Measurements from ENCODE around the gene TMEM168.
"Not testable (repeated sequence)": the region's sequence is repeated elsewhere in the genome, so short reads cannot be mapped to it uniquely, and the experiment has no call there.

TMEM168 gene

DNA sequence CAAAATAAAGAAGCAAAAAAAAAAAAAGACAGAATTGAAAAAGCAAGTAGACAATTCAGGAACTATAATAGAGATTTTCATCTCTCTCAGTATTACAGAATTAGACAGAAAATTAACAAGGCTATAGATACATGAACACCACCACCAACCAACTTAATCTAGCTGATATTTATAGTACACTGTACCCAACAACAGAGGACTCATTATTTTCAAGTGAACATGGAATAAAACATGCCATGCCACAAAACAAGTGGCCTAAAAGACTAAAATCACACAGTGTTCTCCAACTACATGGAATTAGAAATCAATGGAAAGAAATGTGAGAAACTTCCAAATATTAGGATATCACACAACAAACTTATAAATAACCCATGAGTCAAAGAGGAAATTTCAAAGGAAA, 9.1 kb downstream of the TMEM168 start:
- no peak for DNase-seq

GRCh38 chr7:112779667-112780066, 10.5 kb downstream of the TMEM168 start:
- DNase-seq = no peak

DNA sequence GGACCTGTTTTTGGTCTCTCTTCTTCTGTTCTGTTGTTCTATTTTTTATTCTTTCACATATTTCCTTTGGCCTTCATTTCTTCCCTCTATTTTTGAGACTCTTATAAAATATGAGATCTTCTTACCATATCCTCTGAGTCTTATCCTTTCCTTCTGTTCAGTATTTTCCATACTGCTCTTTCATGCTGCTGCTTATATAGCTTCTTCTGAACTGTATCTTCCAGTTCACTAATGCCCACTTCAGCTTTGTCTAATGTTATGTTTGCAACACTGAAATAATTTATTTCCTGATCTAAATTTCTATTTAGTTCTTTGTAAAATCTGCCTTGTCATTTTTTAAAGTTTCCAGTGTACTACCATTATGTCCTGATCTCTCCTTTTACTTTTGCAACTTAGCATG, 12.8 kb downstream of the TMEM168 start:
- no peak for DNase-seq

DNA sequence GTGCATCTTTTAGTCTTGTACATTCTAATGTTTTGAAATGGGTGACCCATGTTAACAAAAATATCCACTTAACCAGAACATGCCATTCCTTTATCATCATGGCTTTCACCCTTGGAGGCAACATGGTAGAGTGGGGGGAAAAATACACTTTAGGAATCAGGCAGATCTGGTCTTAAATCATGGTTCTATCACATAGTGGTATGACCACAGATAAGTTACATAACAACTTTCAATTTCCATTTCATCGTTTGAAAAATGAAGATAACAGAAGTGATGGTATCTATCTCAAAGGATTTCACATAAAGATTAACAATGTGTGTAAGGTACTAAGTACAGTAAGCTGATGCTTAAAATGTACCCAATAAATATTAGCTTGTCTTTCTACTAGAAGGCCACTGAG, 19.0 kb downstream of the TMEM168 start:
- no peak for DNase-seq

DNA sequence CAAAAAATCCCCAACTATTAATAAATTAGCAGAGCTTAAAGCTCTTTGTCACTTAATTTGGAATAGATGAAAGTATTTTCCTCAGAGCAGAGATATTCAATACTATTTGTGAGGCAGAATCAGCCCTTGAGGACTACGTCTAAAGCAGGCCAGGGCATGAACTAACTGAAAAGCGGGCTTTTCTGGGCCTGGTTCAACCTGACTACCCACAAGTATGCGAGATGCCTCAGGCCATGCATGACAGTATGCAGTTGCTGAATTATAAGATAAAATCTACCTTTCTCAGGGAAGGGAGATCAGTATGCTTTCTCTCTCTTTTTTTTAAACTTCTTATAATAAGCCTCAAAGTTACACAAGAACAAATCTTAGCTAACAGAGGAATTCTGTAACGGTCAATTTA, 20.1 kb downstream of the TMEM168 start:
- no peak for DNase-seq

DNA sequence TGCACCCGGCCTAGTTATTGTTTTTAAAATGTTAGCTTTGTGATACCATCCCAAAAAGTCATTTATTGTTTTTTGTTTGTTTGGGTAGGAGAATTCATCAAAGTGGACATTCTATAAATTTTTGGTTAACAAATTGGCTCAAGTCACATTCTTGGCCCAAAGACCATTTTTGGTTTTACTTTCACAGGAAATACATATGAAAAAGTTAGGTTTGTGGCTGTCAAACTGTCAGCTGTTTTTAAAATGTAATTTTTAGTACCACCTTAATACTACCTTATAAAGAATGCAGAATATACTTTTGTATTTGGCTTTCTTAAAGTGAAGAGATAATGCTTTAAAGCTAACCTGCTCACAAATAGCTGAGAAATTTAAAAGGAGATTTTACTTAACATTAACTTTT, 25.1 kb downstream of the TMEM168 start:
- DNase-seq = no peak

GRCh38 chr7:112763996-112764395, 26.2 kb downstream of the TMEM168 start:
- DNase-seq = no peak

DNA sequence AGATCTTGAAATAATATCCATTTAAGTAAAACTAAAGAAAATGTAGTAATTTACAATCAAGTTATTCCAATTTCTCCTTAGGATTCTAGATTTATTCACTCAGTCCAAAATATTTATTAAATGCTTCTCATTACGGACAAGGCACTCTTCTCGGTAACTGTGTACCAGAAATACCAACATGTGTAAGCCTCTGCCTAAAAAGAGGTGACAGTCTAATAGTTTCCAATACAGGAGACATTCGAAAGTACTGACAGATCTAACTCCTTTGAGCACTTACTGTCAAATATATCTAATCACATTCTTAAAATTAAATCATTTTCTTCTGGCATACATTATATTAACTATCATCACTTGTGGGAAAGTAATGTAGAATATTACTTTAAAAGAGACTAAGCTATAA, 26.9 kb downstream of the TMEM168 start:
- DNase-seq = no peak

GRCh38 chr7:112759905-112760304, 30.3 kb downstream of the TMEM168 start:
- DNase-seq = no peak

- no peak for DNase-seq
Observed at GRCh38 chr7:112757337-112757736, 32.9 kb downstream of the TMEM168 start.

DNA sequence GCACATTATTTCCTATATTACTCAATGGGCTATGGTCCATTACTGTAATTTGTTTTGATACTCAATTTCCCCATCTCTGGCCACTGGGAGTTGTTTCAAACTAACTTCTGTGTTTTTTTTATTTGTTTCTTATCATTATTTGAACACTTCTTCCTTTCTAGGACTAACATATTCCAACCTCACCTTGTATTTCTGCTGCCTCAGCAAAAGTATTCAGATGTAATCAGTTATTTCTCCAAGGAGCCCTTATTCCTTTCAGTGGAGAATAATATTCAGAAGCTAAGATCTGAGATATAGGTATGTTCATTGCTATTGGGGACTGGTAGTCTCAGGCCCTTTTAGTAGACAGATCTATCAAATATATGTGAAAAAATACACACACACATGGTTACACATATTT, 36.9 kb downstream of the TMEM168 start:
- DNase-seq = no peak

DNA sequence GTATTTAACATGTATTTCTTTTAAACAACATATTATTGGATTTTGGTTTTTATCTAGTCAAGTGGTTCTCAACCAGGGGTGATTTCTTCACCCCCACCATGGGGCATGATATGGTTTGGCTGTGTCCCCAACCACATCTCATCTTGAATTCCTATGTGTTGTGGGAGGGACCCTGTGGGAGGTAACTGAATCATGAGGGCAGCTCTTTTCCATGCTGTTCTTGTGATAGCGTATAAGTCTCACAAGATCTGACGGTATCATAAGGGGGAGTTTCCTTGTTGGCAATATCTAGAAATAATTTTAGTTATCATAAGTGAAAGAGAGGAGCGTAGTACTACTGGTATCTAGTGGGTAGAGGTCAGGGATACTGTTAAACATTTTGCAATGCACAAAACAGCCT, 37.6 kb downstream of the TMEM168 start:
- no peak for DNase-seq

GRCh38 chr7:112749775-112750174, 40.4 kb downstream of the TMEM168 start:
- DNase-seq = no peak

GRCh38 chr7:112748381-112748780, 41.8 kb downstream of the TMEM168 start:
- no peak for DNase-seq

DNA sequence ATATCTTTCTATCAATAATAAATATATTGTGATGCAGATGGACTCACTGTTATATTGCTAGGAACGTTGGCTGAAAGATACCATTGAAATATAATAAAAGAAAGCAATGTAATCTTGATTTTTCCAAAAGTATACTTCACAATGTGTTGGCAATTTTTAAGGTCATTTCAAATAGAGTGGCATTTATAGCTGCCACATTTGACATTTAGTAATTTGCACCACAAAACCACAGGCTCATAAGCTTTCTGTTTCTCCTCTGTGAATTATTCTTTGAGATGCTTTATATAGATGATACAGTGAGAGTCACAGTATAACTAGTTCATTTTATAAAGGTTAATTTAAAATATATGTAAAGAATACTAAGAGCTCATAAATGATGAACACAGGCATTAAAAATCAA, 44.6 kb downstream of the TMEM168 start:
- DNase-seq = no peak

- DNase-seq = no peak
Observed at GRCh38 chr7:112744818-112745217, 45.4 kb downstream of the TMEM168 start.

DNA sequence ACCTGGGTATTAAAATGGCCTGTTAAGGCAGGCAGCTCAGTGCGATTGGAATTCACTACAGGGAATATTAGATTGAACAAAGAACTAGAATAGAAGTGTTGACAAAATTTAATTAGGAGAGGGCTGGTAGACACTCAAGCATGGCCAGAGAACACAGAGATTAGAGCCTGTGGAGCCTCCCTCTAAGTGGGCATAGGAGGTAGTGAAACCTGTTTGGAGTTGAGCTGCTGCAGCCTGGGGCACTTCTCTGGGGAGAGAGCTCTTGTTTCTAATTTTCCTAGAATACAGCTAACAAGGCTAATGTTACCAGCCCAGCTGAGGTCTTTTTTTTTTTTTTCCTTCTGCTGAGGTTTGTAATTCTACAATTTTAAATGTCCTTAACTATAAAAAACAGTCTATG, 46.4 kb downstream of the TMEM168 start:
- DNase-seq = no peak

DNA sequence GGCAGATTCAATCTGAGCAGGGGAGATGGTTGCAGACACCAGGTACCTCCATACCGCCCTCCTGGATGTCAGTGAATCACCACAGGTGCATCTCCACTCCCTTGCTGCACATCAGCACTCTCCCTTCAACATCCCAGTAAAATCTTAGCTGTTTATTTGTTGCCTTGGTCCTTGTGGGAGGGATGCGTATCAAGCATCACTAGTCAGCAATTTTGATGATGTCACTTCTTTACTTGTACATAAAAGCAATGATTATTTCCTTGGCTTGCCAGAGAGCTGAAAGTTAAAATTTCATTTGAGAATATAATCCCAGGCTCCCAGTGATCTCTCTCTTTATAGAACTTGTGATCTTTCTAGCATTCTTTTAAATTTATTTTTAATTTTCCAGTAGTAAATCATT, 49.5 kb downstream of the TMEM168 start:
- DNase-seq = no peak

DNA sequence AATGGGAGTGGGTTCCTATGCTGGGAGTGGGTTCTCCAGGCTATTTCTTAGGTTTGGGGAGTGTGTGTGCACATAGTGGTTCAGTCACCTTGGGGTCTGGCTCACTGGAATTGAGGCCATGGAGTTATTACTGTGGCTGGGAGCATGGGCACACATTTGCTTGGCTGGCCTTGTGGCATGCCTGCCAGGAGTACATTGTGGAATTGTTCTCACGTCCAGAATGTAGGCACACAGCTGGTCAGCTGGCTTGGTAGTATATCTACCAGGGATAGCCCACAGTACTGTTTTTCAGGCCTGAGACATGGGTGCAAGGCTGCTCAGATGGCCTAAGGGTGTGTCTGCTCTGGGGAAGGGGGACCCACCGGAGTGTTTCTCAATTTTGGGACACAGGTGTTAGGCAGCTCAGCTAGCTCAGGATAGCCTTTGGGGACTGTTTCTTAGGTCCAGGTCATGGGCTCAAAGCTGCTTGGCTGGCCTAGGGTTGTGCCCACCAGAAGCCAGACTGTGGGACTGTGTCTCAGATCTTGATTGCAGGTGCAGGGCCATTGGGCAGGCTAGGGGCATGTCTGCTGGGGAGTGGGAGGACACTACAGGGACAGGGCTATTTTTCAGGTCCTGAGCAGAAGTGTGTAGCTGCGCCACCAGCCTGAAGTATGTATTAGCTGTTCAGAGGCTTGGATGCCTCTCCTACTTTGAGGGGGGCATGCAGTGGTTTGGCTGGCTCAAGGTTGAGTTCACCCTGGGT, 50.6 kb downstream of the TMEM168 start:
- no peak for DNase-seq

GRCh38 chr7:112735261-112735660, 54.9 kb downstream of the TMEM168 start:
- DNase-seq = no peak

DNA sequence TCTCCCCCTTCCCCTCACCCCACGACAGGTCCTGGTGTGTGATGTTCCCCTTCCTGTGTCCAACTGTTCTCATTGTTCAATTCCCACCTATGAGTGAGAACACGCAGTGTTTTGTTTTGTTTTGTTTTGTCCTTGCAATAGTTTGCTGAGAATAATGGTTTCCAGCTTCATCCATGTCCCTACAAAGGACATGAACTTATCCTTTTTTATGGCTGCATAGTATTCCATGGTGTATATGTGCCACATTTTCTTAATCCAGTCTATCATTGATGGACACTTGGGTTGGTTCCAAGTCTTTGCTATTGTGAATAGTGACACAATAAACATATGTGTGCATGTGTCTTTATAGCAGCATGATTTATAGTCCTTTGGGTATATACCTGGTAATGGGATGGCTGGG, 58.9 kb downstream of the TMEM168 start:
- not testable (repeated sequence) for DNase-seq

DNA sequence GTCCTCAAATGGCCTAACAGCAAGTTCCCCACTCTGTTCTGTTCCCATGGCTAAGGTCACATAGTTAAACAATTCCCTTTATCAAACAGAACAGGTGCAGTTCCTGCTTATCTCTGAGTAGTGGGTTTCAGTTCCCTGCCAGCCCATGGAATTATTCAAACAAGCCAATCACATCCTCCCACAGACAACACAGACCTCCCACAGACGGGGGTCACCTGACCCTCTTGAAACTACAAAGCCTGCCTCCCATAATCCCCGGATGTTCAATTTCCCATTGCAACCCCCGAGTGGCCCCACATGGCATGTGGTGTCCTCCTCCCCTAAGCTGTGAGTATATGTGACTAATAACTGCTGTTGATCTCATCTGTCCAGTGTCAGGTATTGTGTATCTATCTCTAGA, 64.1 kb downstream of the TMEM168 start:
- no peak for DNase-seq

DNA sequence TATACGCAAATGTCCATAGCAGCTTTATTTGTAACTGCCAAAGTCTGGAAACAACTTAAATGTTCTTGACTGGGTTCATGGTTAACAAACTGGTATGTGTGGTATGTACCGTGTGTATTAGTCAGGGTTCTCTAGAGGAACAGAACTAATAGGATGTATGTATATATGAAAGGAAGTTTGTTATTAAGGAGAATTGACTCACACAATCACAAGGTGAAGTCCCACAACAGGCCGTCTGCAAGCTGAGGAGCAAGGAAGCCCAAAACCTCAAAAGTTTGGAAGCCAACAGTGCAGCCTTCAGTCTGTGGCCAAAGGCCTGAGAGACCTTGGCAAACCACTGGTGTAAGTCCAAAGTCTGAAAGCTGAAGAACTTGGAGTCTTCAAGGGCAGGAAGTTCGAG, 66.8 kb downstream of the TMEM168 start:
- DNase-seq = no peak

GRCh38 chr7:112721366-112721765, 68.8 kb downstream of the TMEM168 start:
- DNase-seq = no peak

DNA sequence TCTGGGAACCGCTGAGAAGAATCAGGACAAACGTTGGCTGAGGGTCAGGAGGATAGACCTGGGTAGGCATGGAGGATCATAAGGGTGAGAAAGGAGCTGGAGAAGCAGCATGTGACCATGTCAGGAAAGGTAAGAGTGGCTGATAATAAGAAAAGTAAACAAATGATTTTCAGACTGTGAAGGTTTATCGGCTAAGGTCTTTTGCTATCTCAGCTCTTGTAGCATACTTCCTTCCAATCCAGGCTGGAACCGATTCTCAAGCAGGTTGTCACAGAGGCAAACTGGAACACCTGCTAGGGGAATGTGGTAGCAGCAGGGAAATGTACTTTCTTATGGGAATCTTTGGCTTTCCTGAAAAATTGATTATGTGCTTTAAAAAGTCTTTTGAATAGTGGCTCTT, 74.7 kb downstream of the TMEM168 start:
- DNase-seq = no peak

- no peak for DNase-seq
Observed at GRCh38 chr7:112714917-112715316, 75.3 kb downstream of the TMEM168 start.
